Middle frontal gyrus (tissue), 1 donor: ENCODE results near the gene SAT2.
A peak's percentile ranks its signal among the peaks of the same experiment; 100 is the strongest.
"Not testable (repeated sequence)": the region's sequence is repeated elsewhere in the genome, so short reads cannot be mapped to it uniquely, and the experiment has no call there.

Experiments
- DNase-seq: peaks from one replicate; pipeline ENCODE4 v3.0.0-alpha.2; 2015; ENCODE audit warnings: low spot score; ENCODE audit errors: extremely low spot score

SAT2 gene

DNA sequence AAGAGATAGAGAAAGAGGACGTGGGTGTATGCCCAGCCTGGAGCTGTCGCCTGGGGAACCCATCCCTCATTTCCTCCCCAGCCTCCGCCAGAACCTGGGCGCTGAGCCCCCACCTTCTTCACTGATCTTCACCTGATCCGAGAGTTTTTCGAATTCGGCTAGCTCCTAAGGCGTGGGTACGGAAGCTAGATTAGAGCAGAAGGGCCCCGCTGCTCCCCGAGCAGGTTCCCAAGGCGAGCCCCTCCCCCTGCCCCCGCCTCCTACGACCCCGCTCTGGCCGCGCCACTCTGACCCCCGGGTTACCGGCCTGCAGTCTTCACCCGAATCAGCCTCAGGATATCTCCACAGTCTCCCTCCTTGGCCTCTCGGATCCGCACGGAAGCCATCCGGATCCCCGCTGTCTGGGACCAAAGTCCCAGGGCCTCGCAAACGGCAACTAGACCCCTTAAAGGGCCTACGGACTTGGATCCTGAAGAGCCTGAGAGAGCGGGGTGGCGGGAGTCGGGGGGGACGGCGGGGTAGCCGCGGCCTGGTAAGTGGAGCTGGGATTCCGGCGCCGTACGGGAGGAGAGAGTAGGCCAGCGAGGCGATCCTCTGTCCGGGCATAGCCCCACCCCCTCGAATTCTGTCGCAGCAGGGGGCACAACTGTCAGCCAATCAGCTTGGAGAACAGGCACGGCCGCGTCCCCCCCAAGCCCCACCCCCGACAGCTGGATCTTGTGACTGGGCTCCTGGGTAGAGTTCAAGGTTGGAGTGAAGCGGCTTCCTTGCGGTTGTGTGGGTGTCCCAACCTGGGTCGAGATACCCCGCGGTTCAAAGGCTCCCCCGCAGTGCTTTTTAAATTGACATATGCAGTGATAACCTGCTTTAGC lies at the start of gene SAT2:
SAT2 (minus strand) TSS at position 572 of the 872 bp plus-strand sequence; CDS start at position 386, 186 bp downstream.
- peak; percentile 85 for DNase-seq

DNA sequence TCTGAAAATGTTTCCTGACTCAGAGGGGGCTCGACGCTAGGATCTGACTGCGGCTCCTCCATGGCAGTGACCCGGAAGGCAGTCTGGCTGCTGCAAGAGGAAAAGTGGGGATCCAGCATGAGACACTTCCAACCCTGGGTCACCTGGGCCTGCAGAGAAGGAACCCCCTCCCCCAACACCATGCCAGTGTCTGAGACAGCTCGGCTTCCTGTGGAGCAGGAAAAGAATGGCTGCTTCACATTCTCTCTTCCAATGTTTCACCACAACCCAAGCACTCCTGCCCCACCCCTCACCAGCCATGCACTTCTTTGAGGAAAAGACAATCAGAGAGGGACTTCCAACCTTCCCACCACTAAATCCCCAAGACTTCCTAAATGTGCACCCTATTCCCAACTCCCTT lies 48.9 kb upstream of the SAT2 start:
- no peak for DNase-seq

GRCh38 chr17:7674934-7675333 lies 47.3 kb upstream of the SAT2 start:
- DNase-seq: no peak

DNA sequence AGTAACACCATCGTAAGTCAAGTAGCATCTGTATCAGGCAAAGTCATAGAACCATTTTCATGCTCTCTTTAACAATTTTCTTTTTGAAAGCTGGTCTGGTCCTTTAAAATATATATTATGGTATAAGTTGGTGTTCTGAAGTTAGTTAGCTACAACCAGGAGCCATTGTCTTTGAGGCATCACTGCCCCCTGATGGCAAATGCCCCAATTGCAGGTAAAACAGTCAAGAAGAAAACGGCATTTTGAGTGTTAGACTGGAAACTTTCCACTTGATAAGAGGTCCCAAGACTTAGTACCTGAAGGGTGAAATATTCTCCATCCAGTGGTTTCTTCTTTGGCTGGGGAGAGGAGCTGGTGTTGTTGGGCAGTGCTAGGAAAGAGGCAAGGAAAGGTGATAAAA lies 45.6 kb upstream of the SAT2 start:
- no peak for DNase-seq

GRCh38 chr17:7668482-7668881 lies 40.9 kb upstream of the SAT2 start:
- DNase-seq: no peak

- DNase-seq: no peak
Observed at GRCh38 chr17:7667656-7668406, 40.2 kb upstream of the SAT2 start.

DNA sequence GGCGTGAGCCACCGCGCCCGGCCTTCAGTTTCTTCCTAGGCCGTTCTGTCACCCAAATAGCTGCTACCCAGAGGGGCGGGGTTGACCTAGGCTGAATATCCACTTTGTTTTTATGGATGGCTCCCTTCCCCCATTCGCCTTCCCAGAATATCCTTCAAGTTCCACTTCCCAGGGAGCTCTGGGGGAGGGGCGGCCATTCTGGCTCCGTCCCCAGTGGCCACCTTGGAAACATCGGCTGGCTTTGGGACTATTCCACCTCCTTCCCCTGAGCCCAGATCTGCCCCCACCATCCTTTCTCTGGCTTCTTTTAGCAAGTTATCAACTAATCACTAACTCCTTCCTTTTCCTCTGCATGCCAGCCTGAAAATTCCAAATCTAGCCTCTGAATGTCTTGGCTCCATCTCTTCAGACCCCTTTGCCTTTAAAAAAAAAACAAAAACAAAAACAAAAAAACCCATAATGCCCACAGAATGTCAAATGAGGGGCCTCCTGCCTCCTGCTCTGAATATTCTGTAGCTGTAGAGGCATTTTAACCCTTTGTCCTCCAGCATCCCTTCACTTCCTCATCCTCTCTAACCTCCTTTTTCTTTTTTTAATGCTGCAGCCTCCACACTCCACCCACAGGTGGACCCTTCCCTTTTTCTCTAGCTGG lies 29.5 kb upstream of the SAT2 start:
- DNase-seq: peak; percentile 40

DNA sequence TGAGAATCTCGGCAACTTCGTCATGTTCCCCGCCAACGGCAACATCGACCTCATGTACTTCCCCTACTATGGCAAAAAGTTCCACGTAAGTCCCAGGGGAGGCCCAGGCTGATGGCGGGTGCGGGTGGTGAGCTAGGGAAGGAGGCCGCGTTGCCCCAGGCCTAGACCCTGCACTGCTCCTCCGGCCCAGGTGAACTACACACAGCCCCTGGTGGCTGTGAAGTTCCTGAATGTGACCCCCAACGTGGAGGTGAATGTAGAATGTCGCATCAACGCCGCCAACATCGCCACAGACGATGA lies 27.9 kb upstream of the SAT2 start:
- DNase-seq: no peak

DNA sequence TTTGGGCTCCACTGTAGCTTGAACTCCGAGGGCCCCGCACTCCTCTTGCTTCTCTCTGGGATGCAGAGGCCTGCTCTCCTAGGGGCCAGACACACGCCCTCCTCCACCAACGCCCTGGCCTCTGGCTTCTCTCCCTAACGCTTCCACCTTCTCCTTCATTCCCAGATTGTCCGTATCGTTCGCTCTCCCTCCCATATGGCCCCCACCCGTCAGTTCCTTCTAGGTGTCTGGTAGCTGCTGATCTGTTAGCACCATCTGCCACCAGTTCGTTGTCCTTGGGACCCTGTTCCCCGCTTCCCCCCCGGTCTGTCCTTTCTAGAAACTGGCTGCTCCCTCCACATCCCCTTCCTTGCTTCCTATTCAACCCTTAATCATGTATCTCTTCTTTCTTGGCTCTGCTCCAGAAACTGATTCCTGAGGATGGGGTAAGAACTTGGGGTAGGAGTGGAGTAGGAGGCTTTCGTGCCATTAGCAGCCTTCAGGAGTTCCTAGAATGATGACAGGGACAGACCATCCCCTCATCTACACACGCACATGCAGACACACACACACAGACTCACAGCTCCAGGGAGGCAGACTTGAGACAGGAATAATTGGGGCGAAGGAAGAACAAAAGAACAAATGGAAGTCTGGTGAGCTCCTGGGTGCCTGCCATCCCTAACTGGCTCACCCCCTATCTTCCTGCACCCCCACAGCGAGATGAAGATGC lies 27.4 kb upstream of the SAT2 start:
- DNase-seq: no peak

DNA sequence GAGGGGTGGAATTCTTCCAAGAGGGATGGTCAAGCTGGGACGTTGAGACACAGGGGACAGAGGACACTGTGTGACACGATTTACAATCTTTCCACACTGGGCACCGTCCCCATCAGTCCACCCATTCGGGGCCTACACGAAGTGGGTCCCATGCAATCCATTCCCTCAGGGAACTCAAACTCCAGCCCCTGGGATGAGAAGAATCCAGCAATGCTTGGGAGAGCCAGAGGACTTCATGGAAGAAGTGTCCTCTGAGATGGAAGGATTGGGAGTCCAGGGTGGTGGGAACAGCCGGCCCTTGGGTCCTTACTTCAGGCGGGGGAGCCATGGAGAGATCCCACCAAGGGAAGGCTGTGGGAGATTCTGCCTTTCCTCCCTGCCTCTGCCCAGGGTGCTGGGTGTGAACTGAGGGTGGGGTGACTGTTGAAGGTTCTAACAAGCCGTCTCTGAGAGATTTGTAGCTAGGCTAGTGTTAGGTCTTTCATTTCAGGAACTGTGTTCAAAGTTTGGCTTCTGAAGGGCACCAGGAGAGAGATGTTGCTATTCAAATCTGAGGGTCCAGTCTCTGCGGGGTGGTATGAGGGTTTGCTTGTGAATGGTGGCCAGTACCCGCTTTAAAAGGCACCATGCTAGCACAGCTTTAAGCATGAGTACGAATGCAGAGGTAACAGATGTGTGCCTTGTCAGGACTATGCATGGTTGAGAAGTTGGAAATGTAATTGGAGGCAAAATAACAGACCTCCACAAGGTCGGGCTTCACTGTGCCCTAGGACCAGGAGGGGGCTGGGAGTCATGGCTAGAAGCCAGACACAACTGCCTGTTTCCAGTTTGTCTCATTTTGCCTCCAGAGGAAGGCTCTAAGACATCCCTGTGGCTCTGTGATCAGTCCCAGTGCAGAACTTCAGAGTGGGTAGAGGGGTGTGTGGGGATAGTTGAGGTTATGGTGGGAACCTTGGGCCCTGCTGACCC lies 25.1 kb upstream of the SAT2 start:
- DNase-seq: no peak

DNA sequence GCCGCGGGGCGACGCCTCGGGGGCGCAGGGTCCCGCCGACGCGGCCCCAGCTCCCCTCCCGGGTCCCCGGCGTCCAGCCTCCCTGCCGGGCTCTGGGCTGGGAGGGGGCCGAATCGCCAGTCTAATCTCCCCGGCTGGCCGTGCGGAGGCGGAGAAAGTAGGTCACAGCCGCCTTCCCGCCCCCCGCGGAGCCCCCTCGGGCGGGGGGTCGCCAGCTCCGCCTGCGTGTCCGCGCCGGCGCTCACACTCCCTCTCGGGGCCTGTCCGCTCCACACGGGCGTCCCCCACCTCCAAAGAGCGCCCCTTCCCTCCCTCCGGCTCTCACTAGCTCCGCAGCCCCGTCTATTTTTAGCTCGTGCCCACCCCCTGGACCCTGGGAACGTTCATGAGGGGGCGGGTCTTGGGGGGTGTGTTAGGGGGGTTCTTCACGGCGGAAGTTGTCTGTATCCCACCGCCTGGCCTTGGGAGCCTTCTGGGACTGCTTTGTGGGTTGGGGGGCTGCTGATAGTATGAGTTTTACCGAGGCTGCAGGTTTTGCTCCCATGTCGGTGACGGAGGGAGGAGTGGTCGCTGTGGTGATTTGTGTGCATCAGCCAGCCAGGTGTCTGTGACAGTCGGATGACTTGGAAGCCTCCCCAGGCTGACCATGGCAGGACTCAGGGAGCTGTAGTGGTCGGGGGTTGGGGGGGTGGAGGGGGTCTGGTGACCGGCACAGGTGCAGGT lies 24.2 kb upstream of the SAT2 start:
- no peak for DNase-seq

GRCh38 chr17:7651097-7651664 lies 23.6 kb upstream of the SAT2 start:
- DNase-seq: no peak

DNA sequence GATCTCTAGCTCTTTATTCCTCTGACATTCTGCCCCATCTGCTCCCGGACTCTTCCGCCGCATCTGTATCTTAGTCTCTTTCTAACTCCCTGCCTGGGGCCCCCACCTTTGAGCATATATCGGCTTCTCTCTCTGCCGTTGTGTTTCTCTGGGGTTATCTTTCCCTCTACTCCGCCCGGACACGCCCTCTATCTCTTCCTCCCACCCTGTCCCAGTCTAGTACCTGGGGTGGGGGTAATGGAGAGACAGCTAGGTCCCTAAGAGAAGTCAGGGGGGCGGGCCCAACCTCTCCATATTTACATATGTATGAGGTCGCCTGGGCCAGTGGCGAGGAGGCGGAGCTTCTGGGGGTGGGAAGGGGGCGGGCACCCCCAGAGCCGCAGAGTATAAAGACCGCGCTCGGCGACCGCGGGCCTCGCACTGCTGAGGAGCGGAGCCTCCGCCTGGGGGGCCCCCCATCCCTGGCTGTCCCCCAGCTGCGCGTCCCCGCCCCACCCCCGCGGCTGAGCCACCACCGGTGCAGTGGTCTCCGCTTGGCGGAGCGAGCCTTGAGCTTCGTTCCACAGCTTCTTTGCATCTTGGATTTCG lies 23.0 kb upstream of the SAT2 start, which contains the start of gene ATP1B2:
ATP1B2 (plus strand) TSS at position 418 of the 588 bp plus-strand sequence. CDS start 593 bp downstream, outside the sequence.
- DNase-seq: peak; percentile 32

GRCh38 chr17:7647018-7647417 lies 19.4 kb upstream of the SAT2 start:
- DNase-seq: no peak

DNA sequence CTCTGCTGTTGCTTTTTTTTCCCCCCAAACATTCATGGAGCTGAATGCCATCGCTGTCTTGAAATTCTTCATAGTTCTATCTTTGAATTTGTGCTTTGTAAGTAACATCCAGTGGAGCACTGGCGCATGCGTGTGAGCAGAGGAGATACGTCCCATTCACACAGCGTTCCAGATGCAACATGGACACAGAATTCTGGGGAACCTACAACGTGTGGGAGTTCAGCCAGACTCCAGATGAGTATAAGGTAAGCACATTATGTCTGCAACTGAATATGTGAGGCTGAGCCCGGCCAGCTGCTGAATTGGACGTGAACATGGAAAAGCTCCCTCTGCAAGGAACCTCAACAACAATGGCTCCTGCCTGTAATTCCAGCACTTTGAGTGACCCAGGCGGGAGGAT lies 18.8 kb upstream of the SAT2 start:
- no peak for DNase-seq

- DNase-seq: no peak
Observed at GRCh38 chr17:7644775-7645174, 17.2 kb upstream of the SAT2 start.

GRCh38 chr17:7641635-7642034 lies 14.0 kb upstream of the SAT2 start:
- not testable (repeated sequence) for DNase-seq

DNA sequence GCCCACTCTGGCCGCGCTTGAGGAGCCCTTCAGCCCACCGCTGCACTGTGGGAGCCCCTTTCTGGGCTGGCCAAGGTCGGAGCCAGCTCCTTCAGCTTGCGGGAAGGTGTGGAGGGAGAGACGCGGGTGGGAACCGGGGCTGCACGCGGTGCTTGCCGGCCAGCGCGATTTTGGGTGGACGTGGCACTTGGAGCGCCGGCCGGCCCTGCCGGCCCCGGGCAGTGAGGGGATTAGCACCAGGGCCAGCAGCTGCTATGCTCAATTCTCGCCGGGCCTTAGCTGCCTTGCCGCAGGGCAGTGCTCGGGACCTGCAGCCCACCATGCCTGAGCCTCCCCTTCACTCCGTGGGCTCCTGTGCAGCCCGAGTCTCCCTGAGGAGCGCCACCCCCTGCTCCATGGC lies 13.2 kb upstream of the SAT2 start:
- no peak for DNase-seq

- DNase-seq: no peak
Observed at GRCh38 chr17:7636163-7636562, 8.5 kb upstream of the SAT2 start.
